Neural progenitor cell (in vitro differentiated cells): ENCODE data around the gene GBA3. TPM values are rescaled to one million over a fixed set of nuclear protein-coding genes. Genes with fewer than 3 reads are reported as not detected.
A peak's percentile ranks its signal among the peaks of the same experiment; 100 is the strongest.

ENCODE experiments used
- DNase-seq: peaks from one replicate; pipeline ENCODE4 v3.0.0-alpha.2; 2016; ENCODE audit warnings: low spot score
- H2AFZ ChIP-seq: fragments of 200-600 bp; sonication (generic); replicated peaks from 2 replicates; pipeline ENCODE4 v1.6.1; 2016; ENCODE audit warnings: antibody characterized with exemption
- H3F3A ChIP-seq: fragments of 200-600 bp; sonication (generic); 2 replicates; pipeline ENCODE4 v1.6.1; 2016; ENCODE audit warnings: antibody characterized with exemption, low read depth
- H3K27ac ChIP-seq: fragments of 200-600 bp; sonication (generic); 2 replicates; pipeline ENCODE4 v1.5.1; 2016; ENCODE audit warnings: mild to moderate bottlenecking
- H3K27me3 ChIP-seq: fragments of 200-600 bp; sonication (generic); 2 replicates; pipeline ENCODE4 v1.6.1; 2016; ENCODE audit warnings: mild to moderate bottlenecking, moderate library complexity
- H3K36me3 ChIP-seq: fragments of 200-600 bp; sonication (generic); 2 replicates; pipeline ENCODE4 v1.5.1; 2016
- H3K4me1 ChIP-seq: fragments of 200-600 bp; sonication (generic); 2 replicates; pipeline ENCODE4 v1.6.1; 2016; ENCODE audit warnings: mixed run types
- H3K4me2 ChIP-seq: fragments of 200-600 bp; sonication (generic); 2 replicates; pipeline ENCODE4 v1.6.1; 2016
- H3K4me3 ChIP-seq: fragments of 200-600 bp; sonication (generic); 2 replicates; pipeline ENCODE4 v1.5.1; 2016
- H3K79me2 ChIP-seq: fragments of 200-600 bp; sonication (generic); 2 replicates; pipeline ENCODE4 v1.6.1; 2016; ENCODE audit warnings: low read depth
- H3K9ac ChIP-seq: fragments of 200-600 bp; sonication (generic); 2 replicates; pipeline ENCODE4 v1.6.1; 2016
- H3K9me3 ChIP-seq: fragments of 200-600 bp; sonication (generic); 2 replicates; pipeline ENCODE4 v1.5.1; 2016; ENCODE audit warnings: low read depth
- H4K20me1 ChIP-seq: fragments of 200-600 bp; sonication (generic); 2 replicates; pipeline ENCODE4 v1.6.1; 2016; ENCODE audit warnings: low read depth
- H3K27ac Mint-ChIP-seq: 3 replicates; pipeline ENCODE4 v1.8.0; 2021; ENCODE audit warnings: mixed read lengths
- H3K27me3 Mint-ChIP-seq: 2 replicates; pipeline ENCODE4 v1.8.0; 2022; ENCODE audit warnings: low read depth, mild to moderate bottlenecking, inconsistent platforms, moderate library complexity, mixed read lengths; ENCODE audit not compliant: insufficient read depth
- H3K36me3 Mint-ChIP-seq: 3 replicates; pipeline ENCODE4 v1.8.0; 2021; ENCODE audit warnings: mixed read lengths
- H3K4me1 Mint-ChIP-seq: 3 replicates; pipeline ENCODE4 v1.8.0; 2021; ENCODE audit warnings: mixed read lengths
- H3K4me3 Mint-ChIP-seq: 3 replicates; pipeline ENCODE4 v1.8.0; 2021; ENCODE audit warnings: mild to moderate bottlenecking, moderate library complexity, mixed read lengths
- H3K9me3 Mint-ChIP-seq: 3 replicates; pipeline ENCODE4 v1.8.0; 2020; ENCODE audit warnings: mixed read lengths
- CTCF ChIP-seq: fragments of 200-600 bp; sonication (generic); IDR thresholded peaks from 2 replicates; pipeline ENCODE4 v1.5.1; 2017; ENCODE audit warnings: antibody characterized with exemption, mild to moderate bottlenecking
- EZH2 ChIP-seq: fragments of 200-600 bp; sonication (generic); IDR thresholded peaks from 2 replicates; pipeline ENCODE4 v1.6.1; 2017; ENCODE audit warnings: antibody characterized with exemption, mild to moderate bottlenecking, moderate library complexity
- EZH2phosphoT487 ChIP-seq: fragments of 200-600 bp; sonication (generic); IDR thresholded peaks from 2 replicates; pipeline ENCODE4 v1.6.1; 2017; ENCODE audit warnings: antibody characterized with exemption
- total RNA-seq: library from RNA; depleted of rRNA; stranded (reverse); fragments of >200 nt; gene quantifications from 2 replicates; pipeline ENCODE4 v1.2.3, GENCODE V29; 2015; ENCODE audit warnings: low replicate concordance

GBA3 gene
- not detected in 2 replicates for total RNA-seq

GRCh38 chr4:22692736-22693135 is at the start of gene GBA3:
TSS of gene GBA3 (plus strand) at chr4:22692937.
- no peak within 1 kb of the TSS for H3K4me3 Mint-ChIP-seq
- H3K4me3 ChIP-seq = no peak within 1 kb of the TSS

GRCh38 chr4:22643952-22644351 is 48.8 kb upstream of the GBA3 start:
- H3K4me1 Mint-ChIP-seq = no peaks in the 10 kb centered on the region
- Histone ChIP-seq H3K9ac (no peak overlapping the region), H3K27me3 (no peaks in the 10 kb centered on the region), H2AFZ (no peak overlapping the region), H4K20me1 (no peaks in the 10 kb centered on the region), H3K4me2 (no peak overlapping the region), H3K9me3 (no peaks in the 10 kb centered on the region), H3K4me3 (no peak overlapping the region), H3K4me1 (no peaks in the 10 kb centered on the region), H3K79me2 (no peaks in the 10 kb centered on the region), H3K36me3 (no peaks in the 10 kb centered on the region), H3F3A (no peaks in the 10 kb centered on the region), H3K27ac (no peak overlapping the region)
- peaks cover 8% of the 10 kb centered on the region for H3K9me3 Mint-ChIP-seq
- H3K27ac Mint-ChIP-seq = no peak overlapping the region
- TF ChIP-seq EZH2 = no peak
- TF ChIP-seq EZH2phosphoT487 = no peak
- no peak for TF ChIP-seq CTCF
- DNase-seq = no peak
- H3K36me3 Mint-ChIP-seq = no peaks in the 10 kb centered on the region
- no peaks in the 10 kb centered on the region for H3K27me3 Mint-ChIP-seq
- H3K4me3 Mint-ChIP-seq = no peak overlapping the region

More at GRCh38 chr4:22692736-22693135, at the start of gene GBA3:
- no peak within 1 kb of the TSS for H3K4me2 ChIP-seq
- no peaks in the 10 kb centered on the region for H3F3A ChIP-seq
- H3K9ac ChIP-seq = no peak within 1 kb of the TSS
- H3K27me3 ChIP-seq = no peaks in the 10 kb centered on the region
- no peak within 1 kb of the TSS for H3K27ac Mint-ChIP-seq
- H3K4me1 Mint-ChIP-seq = no peaks in the 10 kb centered on the region
- no peaks in the 10 kb centered on the region for H3K9me3 Mint-ChIP-seq
- TF ChIP-seq CTCF = no peak
- no peak within 1 kb of the TSS for H2AFZ ChIP-seq
- H3K36me3 Mint-ChIP-seq = no peaks in the 10 kb centered on the region
- H3K36me3 ChIP-seq = no peaks in the 10 kb centered on the region
- H3K9me3 ChIP-seq = no peaks in the 10 kb centered on the region
- H4K20me1 ChIP-seq = no peaks in the 10 kb centered on the region
- no peaks in the 10 kb centered on the region for H3K79me2 ChIP-seq
- H3K27ac ChIP-seq = no peak within 1 kb of the TSS
- H3K4me1 ChIP-seq = no peaks in the 10 kb centered on the region
- DNase-seq = peak; percentile 8
- peaks cover 2% of the 10 kb centered on the region for H3K27me3 Mint-ChIP-seq

GRCh38 chr4:22645481-22646182 is 47.1 kb upstream of the GBA3 start:
- no peak for TF ChIP-seq EZH2
- TF ChIP-seq EZH2phosphoT487 = no peak
- no peak for TF ChIP-seq CTCF
- Mint-ChIP-seq H3K27ac (no peak overlapping the region), H3K9me3 (peaks cover 4% of the 10 kb centered on the region), H3K4me1 (no peaks in the 10 kb centered on the region), H3K4me3 (no peak overlapping the region), H3K27me3 (no peaks in the 10 kb centered on the region), H3K36me3 (no peaks in the 10 kb centered on the region)
- no peaks in the 10 kb centered on the region for H3K4me1 ChIP-seq
- no peaks in the 10 kb centered on the region for H3K27me3 ChIP-seq
- H3K4me2 ChIP-seq = no peak overlapping the region
- no peaks in the 10 kb centered on the region for H3F3A ChIP-seq
- no peaks in the 10 kb centered on the region for H3K79me2 ChIP-seq
- H3K27ac ChIP-seq = no peak overlapping the region
- H3K9me3 ChIP-seq = no peaks in the 10 kb centered on the region
- no peak for DNase-seq
- H2AFZ ChIP-seq = no peak overlapping the region
- no peaks in the 10 kb centered on the region for H4K20me1 ChIP-seq
- no peak overlapping the region for H3K4me3 ChIP-seq
- no peak overlapping the region for H3K9ac ChIP-seq
- H3K36me3 ChIP-seq = no peaks in the 10 kb centered on the region
